ENCODE measurements around the gene FCRL3.

Gene FCRL3

GRCh38 chr1:157691285-157691920 lies 9.2 kb downstream of the FCRL3 start:
- peak; percentile 84 for TF ChIP-seq CTCF (conservative IDR thresholded peaks at IDR 0.05; ENCODE audit: low read length)
- no peak for TF ChIP-seq EZH2phosphoT487 (IDR thresholded peaks at IDR 0.05; ENCODE audit: borderline replicate concordance)
- H3K4me2 ChIP-seq (ENCODE audit: low read depth, low read length, poor library complexity, severe bottlenecking): no peak overlapping the region
- no peaks in the 10 kb centered on the region for H3K4me1 ChIP-seq (ENCODE audit: insufficient read depth, low read length, poor library complexity, severe bottlenecking)
- no peaks in the 10 kb centered on the region for H3K9me2 ChIP-seq (replicated peaks; ENCODE audit: low read depth, low read length)
- H3K79me2 ChIP-seq (ENCODE audit: insufficient read depth, low read length): no peaks in the 10 kb centered on the region
- H2AFZ ChIP-seq (ENCODE audit: low read length): no peak overlapping the region
- H3F3A ChIP-seq (ENCODE audit: low read depth): no peaks in the 10 kb centered on the region; the same call in 1 of the 2 replicates
- no peaks in the 10 kb centered on the region for H4K20me1 ChIP-seq (ENCODE audit: insufficient read depth, low read length, poor library complexity, severe bottlenecking)
- H3K4me3 ChIP-seq (ENCODE audit: low read length, poor library complexity, severe bottlenecking): no peak overlapping the region
- no peak overlapping the region for H3K9ac ChIP-seq (ENCODE audit: low read depth, low read length, poor library complexity, severe bottlenecking)
- no peaks in the 10 kb centered on the region for H3K36me3 ChIP-seq (ENCODE audit: insufficient read depth, low read length)
- H3K27me3 ChIP-seq (ENCODE audit: insufficient read depth, low read length, poor library complexity, severe bottlenecking): no peaks in the 10 kb centered on the region
- no peaks in the 10 kb centered on the region for H3K9me3 ChIP-seq (ENCODE audit: insufficient read depth, low read depth, low read length)

GRCh38 chr1:157682710-157683437 lies 17.7 kb downstream of the FCRL3 start:
- H3K4me3 ChIP-seq (ENCODE audit: low read length, poor library complexity, severe bottlenecking): no peak overlapping the region
- H3K9me2 ChIP-seq (replicated peaks; ENCODE audit: low read depth, low read length): no peaks in the 10 kb centered on the region
- no peaks in the 10 kb centered on the region for H3K27me3 ChIP-seq (ENCODE audit: insufficient read depth, low read length, poor library complexity, severe bottlenecking)
- H3K4me1 ChIP-seq (ENCODE audit: insufficient read depth, low read length, poor library complexity, severe bottlenecking): no peaks in the 10 kb centered on the region
- no peaks in the 10 kb centered on the region for H3K9me3 ChIP-seq (ENCODE audit: insufficient read depth, low read depth, low read length)
- H3K36me3 ChIP-seq (ENCODE audit: insufficient read depth, low read length): no peaks in the 10 kb centered on the region
- TF ChIP-seq EZH2phosphoT487 (IDR thresholded peaks at IDR 0.05; ENCODE audit: borderline replicate concordance) (no peak), CTCF (conservative IDR thresholded peaks at IDR 0.05; ENCODE audit: low read length) (no peak)
- H4K20me1 ChIP-seq (ENCODE audit: insufficient read depth, low read length, poor library complexity, severe bottlenecking): no peaks in the 10 kb centered on the region
- no peak overlapping the region for H3K4me2 ChIP-seq (ENCODE audit: low read depth, low read length, poor library complexity, severe bottlenecking)
- H2AFZ ChIP-seq (ENCODE audit: low read length): no peak overlapping the region
- H3K9ac ChIP-seq (ENCODE audit: low read depth, low read length, poor library complexity, severe bottlenecking): no peak overlapping the region
- H3F3A ChIP-seq (ENCODE audit: low read depth): no peaks in the 10 kb centered on the region
- H3K79me2 ChIP-seq (ENCODE audit: insufficient read depth, low read length): no peaks in the 10 kb centered on the region

- H3K9ac ChIP-seq (ENCODE audit: low read depth, low read length, poor library complexity, severe bottlenecking): no peak overlapping the region
- H4K20me1 ChIP-seq (ENCODE audit: insufficient read depth, low read length, poor library complexity, severe bottlenecking): no peaks in the 10 kb centered on the region
- no peaks in the 10 kb centered on the region for H3K9me3 ChIP-seq (ENCODE audit: insufficient read depth, low read depth, low read length)
- H3F3A ChIP-seq (ENCODE audit: low read depth): no peaks in the 10 kb centered on the region
- H2AFZ ChIP-seq (ENCODE audit: low read length): no peak overlapping the region
- H3K79me2 ChIP-seq (ENCODE audit: insufficient read depth, low read length): no peaks in the 10 kb centered on the region
- H3K4me2 ChIP-seq (ENCODE audit: low read depth, low read length, poor library complexity, severe bottlenecking): no peak overlapping the region
- TF ChIP-seq CTCF (conservative IDR thresholded peaks at IDR 0.05; ENCODE audit: low read length): no peak
- no peak for TF ChIP-seq EZH2phosphoT487 (IDR thresholded peaks at IDR 0.05; ENCODE audit: borderline replicate concordance)
- H3K27me3 ChIP-seq (ENCODE audit: insufficient read depth, low read length, poor library complexity, severe bottlenecking): no peaks in the 10 kb centered on the region
- 0 out of 2 replicates have a peak, but pooled peaks cover 2% of the 10 kb centered on the region for H3K9me2 ChIP-seq (replicated peaks; ENCODE audit: low read depth, low read length)
- H3K36me3 ChIP-seq (ENCODE audit: insufficient read depth, low read length): no peaks in the 10 kb centered on the region
- H3K4me3 ChIP-seq (ENCODE audit: low read length, poor library complexity, severe bottlenecking): no peak overlapping the region
- H3K4me1 ChIP-seq (ENCODE audit: insufficient read depth, low read length, poor library complexity, severe bottlenecking): no peaks in the 10 kb centered on the region
Observed at GRCh38 chr1:157678721-157679120, 21.8 kb downstream of the FCRL3 start.

All from Loucy (cell line).